GM21723 (cell line): ENCODE data around the gene ARHGAP4.

ENCODE experiments used
- ATAC-seq: cut with Tn5 transposase; IDR thresholded peaks from one replicate; pipeline ENCODE4 v1.9.1; 2021; ENCODE audit warnings: mild to moderate bottlenecking, moderate library complexity; ENCODE audit not compliant: unreplicated experiment

Gene ARHGAP4

DNA sequence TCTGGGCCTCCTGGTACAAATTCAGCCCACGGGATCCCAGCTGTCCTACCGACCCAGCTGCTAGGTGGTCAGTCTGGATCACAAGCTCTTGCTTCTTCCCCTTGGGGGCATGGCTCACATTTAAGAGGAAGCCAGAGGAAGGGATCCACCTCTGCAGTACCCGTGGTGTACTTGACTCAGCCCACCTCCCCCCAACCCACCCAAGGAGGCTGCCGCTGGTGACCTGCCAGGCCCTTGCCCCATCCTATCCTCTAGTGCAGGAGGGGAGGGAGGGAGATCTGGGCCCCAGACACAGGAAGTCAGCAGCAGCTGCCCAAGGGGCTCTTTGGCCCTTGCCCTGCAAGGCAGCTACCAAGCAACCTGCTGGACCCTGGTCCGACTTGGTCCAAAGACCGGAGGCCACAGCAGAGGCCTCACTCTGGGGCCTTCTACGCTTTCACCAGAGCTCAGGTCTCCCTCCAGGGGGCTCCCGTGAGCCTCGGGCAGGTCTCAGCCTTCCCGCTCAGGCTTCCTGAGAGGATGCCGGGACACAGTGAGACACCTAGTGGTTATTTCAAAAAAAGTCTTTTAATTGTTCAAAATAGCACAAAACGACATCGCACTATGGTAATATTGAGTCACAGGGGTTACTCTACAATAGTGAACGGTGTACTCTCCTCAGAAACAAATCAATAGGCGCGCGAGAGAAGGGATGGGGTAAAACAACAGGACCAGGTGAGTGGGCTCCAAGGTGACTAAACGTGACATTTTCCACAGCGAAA lies 21.1 kb upstream of the ARHGAP4 start:
- ATAC-seq = peak; percentile 75

GRCh38 chrX:153945956-153946943 lies 20.2 kb upstream of the ARHGAP4 start:
- ATAC-seq = no peak

GRCh38 chrX:153944800-153945150 lies 18.7 kb upstream of the ARHGAP4 start:
- no peak for ATAC-seq

DNA sequence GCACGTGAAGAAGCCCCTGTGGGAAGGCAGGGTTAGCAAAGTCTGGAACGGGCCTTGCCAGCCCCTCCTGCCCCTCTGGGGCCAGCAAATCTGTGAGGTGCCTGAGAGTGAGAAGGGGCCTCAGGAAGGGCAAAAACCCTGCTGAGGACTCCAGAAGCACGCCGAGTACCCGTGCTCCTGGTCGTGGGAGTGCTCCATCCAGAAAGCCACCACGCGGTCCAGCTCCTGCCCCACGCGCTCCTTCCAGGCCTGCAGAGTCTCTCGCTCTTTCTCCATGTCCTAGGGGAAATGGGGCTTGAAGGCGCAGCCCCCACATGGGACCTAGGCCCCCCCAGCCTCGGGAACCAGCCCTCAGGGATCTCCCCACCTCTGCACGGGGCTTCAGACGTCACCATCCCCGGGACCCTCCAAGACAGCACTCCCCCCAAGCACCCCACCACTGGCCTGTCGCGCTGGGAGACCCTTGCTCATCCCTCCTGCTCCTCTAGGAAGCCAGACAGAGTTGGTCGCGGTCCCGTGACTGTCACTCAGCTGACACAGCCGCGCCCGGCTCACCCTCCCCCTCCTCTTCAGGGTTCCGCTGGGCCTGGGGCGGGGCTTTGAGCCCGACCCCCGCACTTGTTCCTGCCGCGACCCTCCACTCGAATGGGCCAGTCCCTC lies 18.2 kb upstream of the ARHGAP4 start, which contains the start of gene RENBP:
Gene RENBP, minus strand, starts transcription at position 504 of the 660 bp plus-strand sequence. Its CDS starts 33 bp downstream, at position 471.
- no peak for ATAC-seq

GRCh38 chrX:153941336-153942252 lies 15.5 kb upstream of the ARHGAP4 start:
- no peak for ATAC-seq

GRCh38 chrX:153939573-153939972 lies 13.5 kb upstream of the ARHGAP4 start:
- no peak for ATAC-seq

DNA sequence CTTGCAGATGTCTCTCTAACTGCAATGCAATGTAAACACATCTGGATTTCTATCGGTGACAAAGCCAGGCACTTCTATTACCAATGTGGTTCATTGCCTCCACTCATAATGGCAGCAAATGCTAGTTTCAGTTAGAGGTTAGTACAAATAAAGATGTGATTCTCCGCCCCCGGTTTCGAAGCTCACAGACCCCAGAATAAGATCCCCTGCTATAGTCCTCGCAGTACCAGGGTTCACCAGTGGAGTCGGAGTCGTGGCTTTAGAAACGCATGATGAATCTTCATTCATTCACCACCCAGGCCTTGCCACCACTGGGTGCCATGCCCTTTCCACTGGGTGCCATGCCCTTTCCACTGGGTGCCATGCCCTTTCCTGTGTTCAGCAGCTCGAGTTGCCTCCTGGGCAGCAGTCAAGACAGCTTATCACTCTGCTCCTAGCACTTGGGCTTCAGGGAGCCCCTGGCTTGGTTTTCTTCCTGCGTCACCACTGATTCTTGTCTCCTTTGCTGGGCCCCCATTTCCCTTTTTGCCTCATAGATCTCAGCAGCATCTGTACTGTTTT lies 12.2 kb upstream of the ARHGAP4 start:
- no peak for ATAC-seq

GRCh38 chrX:153937056-153937455 lies 11.0 kb upstream of the ARHGAP4 start:
- no peak for ATAC-seq

GRCh38 chrX:153935326-153935851 lies 9.3 kb upstream of the ARHGAP4 start:
- ATAC-seq = no peak

- ATAC-seq = peak; percentile 92
These were observed 8.8 kb upstream of the ARHGAP4 start, which contains the start of gene NAA10 for GRCh38 chrX:153934762-153935325. Gene NAA10, minus strand, starts transcription at chrX:153935037. Its CDS starts 133 bp downstream, at chrX:153934904.

- ATAC-seq = peak; percentile 19
These were observed 8.2 kb upstream of the ARHGAP4 start for GRCh38 chrX:153934148-153934761.

GRCh38 chrX:153933748-153934147 lies 7.7 kb upstream of the ARHGAP4 start:
- ATAC-seq = no peak

- ATAC-seq = no peak
These were observed 6.3 kb upstream of the ARHGAP4 start for GRCh38 chrX:153932220-153932915.

DNA sequence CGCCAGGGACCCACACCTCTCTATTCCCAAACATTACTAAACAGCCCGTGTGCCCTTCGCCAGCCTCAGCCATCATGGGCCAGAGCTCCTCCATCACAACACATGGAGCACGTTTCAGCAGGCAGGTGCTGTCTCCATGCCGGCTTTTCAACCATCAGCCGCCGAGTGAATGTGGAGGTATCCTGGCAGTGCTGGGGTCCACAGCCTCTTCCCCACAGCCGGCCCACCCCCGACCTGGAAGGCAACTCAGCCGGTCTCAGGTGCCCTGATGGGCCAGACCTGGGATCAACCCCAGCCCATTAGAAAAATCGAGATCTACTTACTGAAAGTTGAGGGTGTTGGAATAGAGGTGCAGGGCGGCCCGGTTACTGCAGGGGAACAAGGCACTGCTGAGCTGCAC lies 5.7 kb upstream of the ARHGAP4 start:
- ATAC-seq = no peak

- ATAC-seq = no peak
These were observed 5.1 kb upstream of the ARHGAP4 start for GRCh38 chrX:153931151-153931550.

DNA sequence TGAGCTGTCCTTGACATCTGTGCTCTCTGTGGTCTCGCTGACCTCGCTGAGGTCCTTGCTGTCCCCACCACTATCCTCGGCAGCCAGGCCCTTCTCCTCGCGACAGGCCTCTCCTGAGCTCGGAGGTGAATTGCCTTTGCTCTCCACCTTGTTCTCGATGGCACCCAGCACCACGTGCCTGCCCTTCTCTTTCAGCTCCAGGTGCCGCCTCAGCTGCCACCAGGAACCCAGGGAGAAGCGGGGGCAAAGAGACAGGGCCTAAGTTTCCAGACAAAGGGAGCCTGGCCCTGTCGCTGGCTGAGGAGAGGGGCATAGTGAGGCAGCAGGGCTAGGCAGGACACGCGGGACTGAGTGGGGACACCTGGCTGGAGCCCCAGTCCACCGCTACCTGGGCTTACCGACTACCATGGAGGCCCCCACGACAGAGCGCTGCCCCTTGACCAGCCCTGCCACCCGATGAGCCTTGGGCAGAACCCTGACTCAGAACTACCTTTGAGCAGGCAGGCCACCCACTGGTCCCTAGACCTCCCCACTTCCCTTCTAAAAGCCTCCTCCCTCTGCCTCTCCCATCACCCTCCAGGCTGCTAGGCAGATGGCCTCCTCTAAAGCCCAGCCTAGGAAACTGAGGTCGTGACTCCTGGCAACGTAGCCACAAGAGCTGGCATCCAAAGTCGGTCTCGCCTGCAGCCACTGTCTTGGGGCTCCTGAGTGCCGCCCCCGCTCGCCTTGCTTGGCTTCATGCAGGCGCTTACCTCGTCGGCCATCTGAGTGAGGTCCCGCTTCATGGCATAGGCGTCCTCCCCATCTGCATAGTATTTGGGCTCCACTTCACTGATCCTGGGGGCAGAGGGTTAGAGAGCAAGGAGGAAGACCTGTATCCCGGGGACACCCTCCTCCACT lies 4.2 kb upstream of the ARHGAP4 start:
- ATAC-seq = no peak

- ATAC-seq = no peak
These were observed 3.5 kb upstream of the ARHGAP4 start for GRCh38 chrX:153929576-153929975.
